Measurements from ENCODE around the gene KCNN4. TPM values are rescaled to one million over a fixed set of nuclear protein-coding genes. Genes with fewer than 3 reads are reported as not detected.

The KCNN4 gene
- total and polyA plus RNA-seq, 4 donors, result 0.14 to 30.3 (median 0.51) TPM

DNA sequence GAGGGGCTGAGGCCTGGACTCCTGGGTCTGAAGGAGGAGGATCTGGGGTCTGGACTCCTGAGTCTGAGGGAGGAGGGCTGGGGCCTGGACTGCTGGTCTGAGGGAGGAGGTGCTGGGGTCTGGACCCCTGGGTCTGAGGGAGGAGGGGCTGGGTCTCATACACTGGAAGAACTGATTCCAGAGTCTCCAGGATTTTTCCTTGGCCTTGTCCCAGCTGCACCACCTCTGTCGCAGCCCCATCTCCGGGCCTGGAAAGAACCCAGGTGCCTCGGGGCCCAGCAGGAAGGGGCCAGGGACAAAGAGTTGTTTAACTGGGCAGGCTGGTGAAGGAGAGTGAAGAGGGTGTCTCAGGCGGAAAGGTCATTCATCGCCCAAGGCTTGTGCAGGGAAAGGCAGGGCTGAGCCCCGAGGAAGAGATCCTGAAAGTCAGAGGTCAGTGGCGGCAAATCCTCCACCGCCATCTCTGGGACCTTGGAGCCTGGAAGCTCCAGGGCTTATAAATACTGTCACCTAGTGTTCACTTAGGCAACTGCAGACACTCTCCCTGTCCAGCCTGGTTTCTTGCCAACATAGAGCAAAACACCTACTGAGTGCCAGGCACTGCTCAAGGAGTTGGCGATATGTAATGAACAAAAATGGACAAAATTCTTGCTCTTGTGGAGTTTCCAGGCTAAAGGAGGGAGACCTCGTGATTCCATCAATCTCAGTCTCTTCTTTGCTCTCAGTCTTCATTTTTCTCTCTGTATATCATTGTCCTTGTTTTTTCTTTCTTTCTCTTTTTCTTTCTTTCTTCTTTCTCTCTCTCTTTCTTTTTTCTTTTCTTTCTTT lies 4.4 kb upstream of the KCNN4 start:
- no peak overlapping the region for H3K27ac ChIP-seq (ENCODE audit: low read depth in 1 of 2, low read length in 2 of 2)

DNA sequence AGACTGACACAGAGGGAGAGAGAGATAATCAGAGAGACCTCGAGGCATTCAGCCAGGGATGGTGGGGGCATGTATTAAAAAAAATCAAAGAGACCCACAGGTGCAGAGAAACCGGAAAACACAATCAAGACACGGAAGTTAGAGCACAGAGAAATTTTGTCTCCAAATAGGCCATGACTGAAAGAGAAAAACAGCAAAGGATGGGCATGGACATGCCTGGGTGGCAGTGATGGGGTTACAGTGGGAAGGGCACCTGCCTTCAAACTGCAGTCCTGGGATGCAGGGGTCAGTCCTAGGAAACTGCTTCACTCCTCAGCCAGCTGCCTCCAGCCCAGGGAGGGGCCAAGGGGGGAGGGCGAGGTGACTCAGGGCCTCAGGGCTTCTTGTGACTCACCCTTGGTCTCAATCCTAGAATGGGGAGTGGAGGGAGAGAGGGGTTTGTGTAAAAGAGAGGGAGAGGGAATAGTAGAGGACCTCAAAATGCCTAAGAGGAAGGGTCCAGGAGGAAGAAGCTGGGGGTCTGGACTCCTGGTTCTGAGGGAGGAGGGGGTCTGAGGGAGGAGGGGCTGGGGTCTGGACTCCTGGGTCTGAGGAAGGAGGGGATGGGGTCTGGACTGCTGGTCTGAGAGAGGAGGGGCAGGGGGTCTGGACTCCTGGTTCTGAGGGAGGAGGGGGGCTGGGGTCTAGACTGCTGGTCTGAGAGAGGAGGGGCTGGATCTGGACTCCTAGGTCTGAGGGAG lies 3.6 kb upstream of the KCNN4 start:
- 65% methylated on average over 4 of the region's 4 CpGs for WGBS
- H3K4me3 ChIP-seq (ENCODE audit: low read depth in 1 of 3, low read length in 3 of 3), result no peak overlapping the region
- H3K9me3 ChIP-seq (ENCODE audit: control insufficient read depth in 4 of 4, low read length in 3 of 4), result no peaks in the 10 kb centered on the region
- no peaks in the 10 kb centered on the region for H3K36me3 ChIP-seq (ENCODE audit: control insufficient read depth in 4 of 4, insufficient read depth in 3 of 4, low read depth in 1 of 4, low read length in 3 of 4)
- no peak for DNase-seq (ENCODE audit: low spot score)
- H3K9ac ChIP-seq (ENCODE audit: low read depth in 1 of 2, low read length in 2 of 2), result no peak overlapping the region
- H3K4me1 ChIP-seq (ENCODE audit: control insufficient read depth in 4 of 4, insufficient read depth in 4 of 4, low read length in 3 of 4), result no peaks in the 10 kb centered on the region
- no peak overlapping the region for H3K27ac ChIP-seq (ENCODE audit: low read depth in 1 of 2, low read length in 2 of 2)
- no peaks in the 10 kb centered on the region for H3K27me3 ChIP-seq (ENCODE audit: control insufficient read depth in 4 of 4, insufficient read depth in 4 of 4, low read length in 3 of 4)
- TF ChIP-seq RXRA (IDR thresholded peaks at IDR 0.05) (no peak), HNF4A (conservative IDR thresholded peaks at IDR 0.05) (no peak), TAF1 (conservative IDR thresholded peaks at IDR 0.05) (no peak), NR2F2 (IDR thresholded peaks at IDR 0.05) (no peak), YY1 (IDR thresholded peaks at IDR 0.05) (no peak), FOXA2 (IDR thresholded peaks at IDR 0.05) (no peak), HNF4G (IDR thresholded peaks at IDR 0.05) (no peak), EGR1 (IDR thresholded peaks at IDR 0.05; ENCODE audit: low read depth in 2 of 2) (no peak), JUND (IDR thresholded peaks at IDR 0.05) (no peak)
- TF ChIP-seq, protein P1, sequence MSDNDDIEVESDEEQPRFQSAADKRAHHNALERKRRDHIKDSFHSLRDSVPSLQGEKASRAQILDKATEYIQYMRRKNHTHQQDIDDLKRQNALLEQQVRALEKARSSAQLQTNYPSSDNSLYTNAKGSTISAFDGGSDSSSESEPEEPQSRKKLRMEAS (IDR thresholded peaks at IDR 0.05), result no peak
- TF ChIP-seq, protein P2, sequence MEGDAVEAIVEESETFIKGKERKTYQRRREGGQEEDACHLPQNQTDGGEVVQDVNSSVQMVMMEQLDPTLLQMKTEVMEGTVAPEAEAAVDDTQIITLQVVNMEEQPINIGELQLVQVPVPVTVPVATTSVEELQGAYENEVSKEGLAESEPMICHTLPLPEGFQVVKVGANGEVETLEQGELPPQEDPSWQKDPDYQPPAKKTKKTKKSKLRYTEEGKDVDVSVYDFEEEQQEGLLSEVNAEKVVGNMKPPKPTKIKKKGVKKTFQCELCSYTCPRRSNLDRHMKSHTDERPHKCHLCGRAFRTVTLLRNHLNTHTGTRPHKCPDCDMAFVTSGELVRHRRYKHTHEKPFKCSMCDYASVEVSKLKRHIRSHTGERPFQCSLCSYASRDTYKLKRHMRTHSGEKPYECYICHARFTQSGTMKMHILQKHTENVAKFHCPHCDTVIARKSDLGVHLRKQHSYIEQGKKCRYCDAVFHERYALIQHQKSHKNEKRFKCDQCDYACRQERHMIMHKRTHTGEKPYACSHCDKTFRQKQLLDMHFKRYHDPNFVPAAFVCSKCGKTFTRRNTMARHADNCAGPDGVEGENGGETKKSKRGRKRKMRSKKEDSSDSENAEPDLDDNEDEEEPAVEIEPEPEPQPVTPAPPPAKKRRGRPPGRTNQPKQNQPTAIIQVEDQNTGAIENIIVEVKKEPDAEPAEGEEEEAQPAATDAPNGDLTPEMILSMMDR (IDR thresholded peaks at IDR 0.05; ENCODE audit: low read depth, low read length, missing input control), result no peak
- TF ChIP-seq, protein P3, sequence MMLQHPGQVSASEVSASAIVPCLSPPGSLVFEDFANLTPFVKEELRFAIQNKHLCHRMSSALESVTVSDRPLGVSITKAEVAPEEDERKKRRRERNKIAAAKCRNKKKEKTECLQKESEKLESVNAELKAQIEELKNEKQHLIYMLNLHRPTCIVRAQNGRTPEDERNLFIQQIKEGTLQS (IDR thresholded peaks at IDR 0.05), result no peak

More for the DNA sequence above, 4.4 kb upstream of the KCNN4 start:
- Histone ChIP-seq H3K9ac (ENCODE audit: low read depth in 1 of 2, low read length in 2 of 2) (no peak overlapping the region), H3K27me3 (ENCODE audit: control insufficient read depth in 4 of 4, insufficient read depth in 4 of 4, low read length in 3 of 4) (no peaks in the 10 kb centered on the region), H3K9me3 (ENCODE audit: control insufficient read depth in 4 of 4, low read length in 3 of 4) (no peaks in the 10 kb centered on the region), H3K36me3 (ENCODE audit: control insufficient read depth in 4 of 4, insufficient read depth in 3 of 4, low read depth in 1 of 4, low read length in 3 of 4) (no peaks in the 10 kb centered on the region), H3K4me3 (ENCODE audit: low read depth in 1 of 3, low read length in 3 of 3) (no peak overlapping the region), H3K4me1 (ENCODE audit: control insufficient read depth in 4 of 4, insufficient read depth in 4 of 4, low read length in 3 of 4) (no peaks in the 10 kb centered on the region)
- TF ChIP-seq, protein P2 (IDR thresholded peaks at IDR 0.05; ENCODE audit: low read depth, low read length, missing input control), result peak; percentile 85
- TF ChIP-seq, protein P3 (IDR thresholded peaks at IDR 0.05), result no peak
- peak; percentile 89 to 93 for TF ChIP-seq RAD21 (IDR thresholded peaks at IDR 0.05)
- DNase-seq (ENCODE audit: low spot score), result no peak
- 22% methylated on average over 10 of the region's 10 CpGs for WGBS

All from liver (tissue), 9 donors.